ENCODE results near the gene IGF2.
A peak's percentile ranks its signal among the peaks of the same experiment; 100 is the strongest.

Gene IGF2

DNA sequence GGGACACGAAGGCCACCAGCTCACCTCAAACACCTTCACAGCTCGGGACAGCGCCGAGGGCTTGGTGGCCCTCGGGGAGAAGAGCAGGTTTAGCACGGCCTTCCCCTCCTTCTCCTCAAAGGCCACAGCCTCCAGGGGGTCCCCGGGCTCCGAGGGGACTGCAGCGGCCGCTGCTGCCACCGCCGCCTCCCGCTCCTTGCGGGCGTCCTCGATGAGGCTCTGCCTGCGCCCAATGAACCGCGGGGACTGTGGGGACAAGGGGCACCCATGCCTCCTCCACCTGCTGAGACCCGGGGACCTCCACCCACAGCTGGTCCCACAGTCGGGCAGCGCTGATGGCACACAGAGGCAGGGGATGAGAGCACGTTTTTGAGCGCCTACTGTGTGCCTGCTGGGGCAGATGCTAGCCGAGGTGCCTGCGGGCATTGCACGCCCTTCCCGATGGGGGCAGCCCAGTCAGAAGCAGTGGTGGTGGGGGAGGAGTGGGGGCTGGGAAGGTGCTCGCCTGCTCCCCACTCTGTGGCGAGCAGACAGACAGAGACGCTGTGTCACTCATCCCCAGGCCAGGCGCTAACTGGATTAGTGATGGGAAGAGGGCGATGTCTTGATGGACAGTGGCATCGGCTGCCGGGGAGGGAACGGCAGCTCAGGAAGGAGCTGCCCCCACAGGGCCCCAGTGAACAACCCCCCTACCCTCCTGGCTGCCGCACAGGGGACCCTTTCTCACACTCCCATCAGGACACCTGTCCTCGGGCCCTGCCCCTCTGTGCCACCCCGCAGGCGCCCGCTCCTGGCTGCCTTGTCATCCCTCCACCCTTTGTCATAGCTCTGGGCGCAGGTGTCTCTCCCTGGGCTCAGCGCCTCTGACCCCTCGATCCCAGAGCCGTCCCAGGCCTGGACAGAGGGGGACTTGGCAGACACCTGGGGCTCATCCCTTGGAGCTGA, 30.7 kb upstream of the IGF2 start:
- DNase-seq = no peak

DNA sequence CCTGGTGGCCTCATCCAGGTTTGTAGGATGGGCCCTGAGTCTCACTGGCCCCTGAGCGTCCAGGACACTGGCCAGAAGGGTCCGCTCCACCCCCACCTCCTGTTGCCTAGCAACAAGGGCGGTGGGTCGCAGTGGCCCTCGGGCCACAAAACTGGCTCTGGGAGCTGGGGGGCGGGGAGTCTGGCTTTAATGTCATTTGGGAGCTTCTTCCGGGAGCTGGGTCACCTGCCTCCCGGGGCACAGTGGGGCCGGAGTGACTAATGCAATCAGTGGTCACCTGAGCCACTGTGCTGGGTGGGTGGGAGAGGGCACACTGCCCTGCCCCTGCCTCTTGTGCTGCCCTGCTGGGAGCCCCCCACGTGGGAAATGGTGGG, 29.8 kb upstream of the IGF2 start:
- no peak for DNase-seq

DNA sequence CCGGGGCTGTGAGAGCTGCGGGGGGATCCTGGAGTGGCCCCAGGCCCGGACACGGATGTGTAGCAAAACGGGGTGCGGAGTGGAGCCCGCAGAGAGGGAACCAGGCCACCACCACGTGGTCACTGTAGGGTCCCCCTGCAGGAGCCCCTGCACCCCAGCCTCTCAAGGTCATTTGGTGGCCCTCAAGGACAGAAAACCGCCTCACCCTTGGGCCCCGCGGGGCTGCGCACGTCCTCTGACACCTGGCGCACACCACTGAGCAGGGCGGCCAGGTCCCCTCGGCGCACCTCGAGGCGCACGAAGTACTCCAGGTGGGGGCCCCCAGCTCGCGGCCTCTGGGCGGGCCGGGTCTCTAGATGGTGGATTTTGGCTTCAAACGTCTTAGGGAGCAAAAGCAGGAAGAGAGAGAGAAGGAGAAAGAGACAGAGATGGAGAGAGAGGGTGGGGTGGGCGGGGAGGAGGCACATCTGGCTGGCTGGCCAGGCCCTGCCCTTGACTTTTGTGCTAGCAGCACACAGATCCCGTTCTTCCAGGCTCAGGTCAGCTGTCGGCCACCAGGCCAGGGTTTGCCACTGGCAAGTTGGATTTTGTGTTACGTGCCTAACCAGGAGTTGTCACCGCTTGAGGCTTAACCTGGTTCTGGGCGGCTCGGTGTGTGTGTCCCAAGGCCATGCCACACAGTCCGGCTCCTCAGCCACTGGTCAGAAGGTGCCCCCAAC, 29.3 kb upstream of the IGF2 start:
- no peak for DNase-seq

DNA sequence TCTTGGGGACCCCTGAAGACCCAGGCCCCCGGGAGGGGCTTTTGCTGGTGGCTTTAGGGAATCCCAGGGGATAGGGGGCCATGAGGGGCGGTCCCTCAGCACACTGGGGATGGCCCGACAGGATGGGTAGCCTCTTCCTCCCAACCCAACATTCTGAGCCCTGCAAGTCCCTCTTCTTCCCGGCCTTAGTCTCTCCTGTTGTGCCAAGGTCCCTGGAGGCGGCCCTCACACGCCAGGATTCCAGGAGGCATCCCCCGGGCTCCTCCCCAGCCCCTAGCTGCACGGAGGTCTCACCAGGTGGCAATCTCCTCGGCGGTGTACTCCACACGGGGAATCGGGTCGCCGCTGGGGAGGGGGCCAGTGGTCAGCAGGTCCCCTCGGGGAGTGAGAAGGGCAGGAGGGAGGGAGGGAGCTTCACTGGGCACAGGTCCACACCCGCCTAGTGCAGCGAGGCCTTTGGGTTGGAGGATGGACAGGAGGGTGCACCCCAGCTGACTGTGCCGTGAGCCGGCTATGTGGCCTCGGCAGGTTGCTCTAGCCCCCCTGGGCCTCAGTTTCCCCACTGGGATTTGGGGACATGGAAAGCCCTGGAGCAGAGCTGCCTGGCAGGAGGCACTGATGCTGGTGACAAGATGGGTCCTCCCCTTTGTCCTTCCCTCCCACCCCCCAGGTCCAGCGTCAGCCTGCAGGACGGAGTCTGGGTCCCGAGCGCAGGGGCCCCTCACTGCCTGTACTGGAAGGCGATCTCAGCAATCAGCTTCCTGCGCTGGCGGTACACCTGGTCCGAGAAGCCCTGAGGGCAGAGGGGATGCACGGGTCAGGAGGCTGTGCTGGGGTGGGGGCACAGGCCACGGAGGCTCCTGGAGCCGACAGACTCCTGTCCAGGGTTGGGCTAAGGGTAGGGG, 28.2 kb upstream of the IGF2 start:
- no peak for DNase-seq

DNA sequence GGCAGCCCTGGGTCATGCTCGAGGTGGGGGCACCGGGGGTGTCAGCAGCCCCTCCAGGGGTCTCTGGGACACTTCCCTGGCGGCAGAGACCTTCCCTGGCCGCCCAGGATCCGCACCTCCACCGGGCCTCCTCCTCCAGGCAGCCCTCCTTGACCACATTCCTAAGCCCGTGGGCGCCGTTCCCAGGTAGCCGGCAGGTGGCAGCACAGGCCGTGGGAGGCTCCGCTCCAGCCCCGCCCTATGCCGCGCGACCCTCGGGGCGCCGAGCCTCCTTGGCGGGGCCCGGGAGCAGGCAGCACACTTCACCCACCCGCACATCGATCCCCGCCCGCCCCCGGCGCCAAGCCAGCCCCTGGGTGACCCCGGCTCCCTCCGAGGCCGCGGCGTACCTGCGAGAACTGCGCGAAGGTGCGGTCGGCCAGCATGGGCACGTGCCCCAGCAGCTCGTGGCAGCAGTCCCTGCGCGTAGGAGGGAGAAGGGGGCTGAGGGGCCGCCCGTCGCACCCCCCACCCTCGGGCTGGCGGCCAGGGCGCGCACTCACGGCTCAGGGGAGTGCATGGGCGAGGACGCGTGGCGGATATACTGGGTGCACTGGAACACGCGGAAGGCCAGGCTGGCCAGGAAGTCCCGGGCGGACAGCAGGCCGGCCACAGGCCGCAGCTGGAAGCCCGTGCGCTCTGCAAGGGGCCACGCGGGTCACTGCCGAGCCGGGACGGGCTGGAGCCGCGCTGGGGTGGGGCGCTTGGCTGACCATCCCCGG, 27.1 kb upstream of the IGF2 start:
- DNase-seq = peak in 1 of 2 experiments; percentile 80

DNA sequence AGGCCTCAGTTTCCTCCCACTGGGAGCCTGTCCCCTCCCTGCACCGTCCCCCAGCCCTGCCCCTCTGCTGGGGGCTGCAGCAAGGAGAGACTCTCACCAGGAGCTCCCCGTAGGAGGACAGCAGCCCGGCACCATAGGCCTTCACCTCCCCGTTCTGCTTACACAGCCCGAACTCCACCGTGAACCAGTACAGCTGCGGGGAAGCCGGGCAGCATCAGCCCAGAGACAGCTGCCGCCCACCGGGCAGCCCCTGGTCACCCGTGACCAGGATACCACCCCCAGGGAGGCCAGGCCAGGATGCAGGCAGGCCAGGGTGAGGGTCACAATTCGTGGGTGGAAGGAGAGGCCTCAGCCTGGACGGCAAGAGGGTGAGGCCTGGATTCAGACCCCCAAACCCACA, 26.4 kb upstream of the IGF2 start:
- DNase-seq = no peak

DNA sequence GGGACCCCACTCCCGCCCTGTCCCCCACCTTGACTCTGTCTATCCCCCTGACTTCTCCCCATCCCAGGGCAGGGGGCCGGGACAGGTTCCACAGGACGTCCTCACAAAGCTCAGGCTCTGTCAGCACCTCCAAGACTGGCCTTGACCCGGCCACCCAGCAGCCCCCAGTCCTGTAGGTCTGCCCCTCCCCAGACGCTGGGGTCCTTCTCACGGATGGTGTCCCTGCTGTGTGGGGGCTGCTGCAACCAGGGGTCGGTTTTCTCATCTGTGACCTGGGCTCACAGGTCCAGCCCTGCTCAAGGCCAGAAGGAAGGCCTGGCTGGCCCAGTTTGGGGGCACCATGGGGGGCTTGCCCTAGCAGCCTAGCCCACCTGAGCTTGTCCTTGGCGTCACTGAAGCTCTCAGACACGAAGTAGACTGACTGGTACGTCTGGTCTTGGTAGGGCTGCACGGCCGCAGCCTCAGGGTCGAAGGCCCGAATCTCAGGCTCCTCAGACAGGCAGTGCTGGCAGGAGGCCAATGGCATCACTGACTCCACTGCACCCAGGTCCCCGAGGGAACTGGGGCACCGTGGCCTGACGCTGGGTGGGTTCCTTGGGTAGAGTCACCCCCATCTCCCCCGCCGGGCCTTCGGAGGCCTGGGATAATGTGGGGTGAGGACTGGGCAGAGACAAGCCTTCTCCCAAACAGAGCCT, 25.8 kb upstream of the IGF2 start:
- no peak for DNase-seq

DNA sequence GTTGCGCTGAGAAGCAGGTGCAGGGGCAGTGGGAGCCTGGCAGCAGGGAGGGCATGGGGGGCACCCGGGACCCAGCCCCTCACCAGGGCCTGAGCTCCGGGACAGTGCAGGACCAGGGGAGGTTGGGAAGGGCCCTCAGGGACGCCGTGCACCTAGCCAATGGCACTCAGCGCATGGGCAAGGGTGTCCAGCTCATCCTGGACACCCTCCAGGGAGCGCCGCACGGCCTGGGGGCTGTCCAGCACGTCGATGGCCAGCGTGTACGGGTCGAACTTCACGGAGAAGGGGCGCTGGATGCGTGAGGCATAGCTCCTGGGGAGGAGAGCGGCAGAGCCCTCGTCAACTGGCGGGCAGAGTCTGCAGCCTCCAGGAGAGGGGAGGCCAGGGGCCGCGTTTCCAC, 24.9 kb upstream of the IGF2 start:
- DNase-seq = no peak

DNA sequence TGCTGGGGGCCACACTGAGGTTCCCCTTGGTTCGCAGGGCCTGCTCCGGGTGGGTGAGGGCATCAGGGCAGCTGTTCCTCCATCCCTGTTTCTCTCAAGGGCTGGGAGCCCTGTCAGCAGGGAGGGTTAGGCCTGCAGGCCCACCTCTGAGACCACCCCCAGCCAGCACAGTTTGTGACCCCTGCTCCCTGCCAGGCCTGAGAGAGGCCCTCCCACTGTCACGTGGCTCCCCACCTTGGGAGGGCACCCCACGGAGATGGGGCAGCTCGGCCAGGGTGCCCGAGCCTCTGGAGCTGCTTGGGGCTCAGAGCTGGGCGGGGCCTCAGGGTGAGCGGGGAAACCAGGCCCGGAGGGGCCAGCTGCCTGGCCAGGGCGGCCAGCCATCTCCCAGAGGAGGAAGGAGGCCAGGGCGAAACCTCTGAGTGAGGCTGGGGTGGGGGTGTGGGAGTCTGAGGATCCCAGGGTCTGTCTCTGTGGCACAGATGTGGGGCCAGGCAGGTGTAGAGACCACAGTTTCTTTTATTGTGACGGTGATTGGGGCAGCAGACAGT, 24.3 kb upstream of the IGF2 start:
- DNase-seq = no peak

DNA sequence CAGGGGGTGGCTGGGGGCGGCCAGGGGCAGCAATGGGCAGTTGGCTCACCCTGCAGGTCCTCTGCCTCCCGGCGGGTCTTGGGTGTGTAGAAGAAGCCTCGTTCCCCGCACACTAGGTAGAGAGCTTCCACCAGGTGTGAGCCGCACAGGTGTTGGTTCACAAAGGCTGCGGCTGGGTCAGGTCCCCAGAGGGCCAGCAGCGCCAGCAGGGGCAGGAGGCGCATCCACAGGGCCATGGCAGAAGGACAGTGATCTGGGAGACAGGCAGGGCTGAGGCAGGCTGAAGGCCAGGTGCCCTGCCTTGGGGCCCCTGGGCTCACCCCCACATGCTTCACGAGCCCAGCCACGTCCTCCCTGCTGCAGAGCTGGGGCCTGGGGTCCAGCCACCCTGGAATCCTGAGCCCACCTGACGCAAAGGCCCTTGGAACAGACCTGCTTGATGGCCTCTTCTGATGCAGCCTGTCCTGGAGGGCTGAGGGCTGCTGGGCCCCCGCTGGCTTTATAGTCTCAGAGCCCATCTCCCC, 21.6 kb upstream of the IGF2 start, which contains the start of gene INS:
Gene INS (minus strand): TSS at position 474 of the 524 bp plus-strand sequence. CDS start 238 bp downstream, at position 236.
- DNase-seq = peak in 1 of 2 experiments; percentile 67

DNA sequence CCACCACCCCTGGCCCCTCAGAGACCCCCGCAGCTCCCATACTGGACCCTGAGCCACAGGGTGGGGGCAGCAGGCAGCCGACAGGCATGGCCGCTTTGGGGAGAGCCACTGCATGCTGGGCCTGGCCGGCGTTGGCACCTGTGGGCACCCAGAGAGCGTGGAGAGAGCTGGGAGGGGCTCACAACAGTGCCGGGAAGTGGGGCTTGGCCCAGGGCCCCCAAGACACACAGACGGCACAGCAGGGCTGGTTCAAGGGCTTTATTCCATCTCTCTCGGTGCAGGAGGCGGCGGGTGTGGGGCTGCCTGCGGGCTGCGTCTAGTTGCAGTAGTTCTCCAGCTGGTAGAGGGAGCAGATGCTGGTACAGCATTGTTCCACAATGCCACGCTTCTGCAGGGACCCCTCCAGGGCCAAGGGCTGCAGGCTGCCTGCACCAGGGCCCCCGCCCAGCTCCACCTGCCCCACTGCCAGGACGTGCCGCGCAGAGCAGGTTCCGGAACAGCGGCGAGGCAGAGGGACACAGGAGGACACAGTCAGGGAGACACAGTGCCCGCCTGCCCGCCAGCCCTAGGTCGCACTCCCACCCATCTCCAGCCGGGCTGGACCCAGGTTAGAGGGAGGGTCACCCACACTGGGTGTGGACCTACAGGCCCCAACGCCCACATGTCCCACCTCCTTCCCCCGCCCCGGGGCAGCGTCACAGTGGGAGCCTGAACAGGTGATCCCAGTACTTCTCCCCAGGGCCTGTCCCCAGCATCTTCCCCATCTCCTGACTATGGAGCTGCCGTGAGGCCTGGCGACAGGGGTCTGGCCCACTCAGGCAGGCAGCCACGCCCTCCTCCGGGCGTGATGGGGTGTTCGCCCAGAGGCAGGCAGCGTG, 20.6 kb upstream of the IGF2 start:
- no peak for DNase-seq

DNA sequence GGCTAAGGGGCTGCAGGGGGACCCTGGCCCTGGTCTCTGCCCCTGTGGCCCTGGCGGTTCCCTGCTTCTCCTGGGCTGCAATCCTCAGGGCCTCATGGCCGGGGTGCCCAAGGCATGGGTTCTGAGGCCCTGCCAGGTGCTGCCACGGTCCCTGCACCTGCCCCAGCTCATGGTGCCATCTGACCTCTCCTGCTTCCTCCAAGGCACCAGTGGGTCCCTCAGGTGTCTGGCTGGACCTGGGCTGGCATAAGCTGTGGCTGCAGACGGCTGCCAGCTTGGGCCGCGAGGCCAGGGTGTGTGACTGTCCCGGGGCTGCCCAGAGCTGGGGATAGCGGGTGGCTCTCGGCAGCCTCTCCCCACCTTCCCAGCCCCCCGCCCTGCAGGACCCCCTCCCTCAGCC, 19.8 kb upstream of the IGF2 start:
- no peak for DNase-seq

DNA sequence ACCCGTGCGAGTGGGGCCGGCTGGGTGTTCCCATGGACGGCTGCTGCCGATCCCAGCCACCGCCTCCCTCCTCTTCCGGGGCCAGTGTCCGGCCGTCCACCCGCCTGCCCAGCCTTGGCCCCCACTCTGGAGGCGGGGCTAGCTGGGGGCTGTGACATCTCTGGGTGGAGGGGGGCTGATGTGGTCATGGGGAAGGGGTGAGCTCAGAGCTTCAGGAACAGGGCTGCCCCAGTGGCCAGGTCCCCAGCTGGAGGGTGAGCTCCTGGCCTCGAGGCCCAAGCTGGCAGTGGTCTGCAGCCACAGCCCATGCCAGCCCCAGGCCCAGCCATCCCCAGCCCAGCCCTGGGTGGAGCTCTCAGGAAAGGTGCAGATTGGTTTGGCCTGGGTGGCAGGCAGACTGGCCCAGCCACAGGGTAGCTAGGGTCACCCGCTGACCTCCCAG, 19.1 kb upstream of the IGF2 start:
- DNase-seq = no peak

DNA sequence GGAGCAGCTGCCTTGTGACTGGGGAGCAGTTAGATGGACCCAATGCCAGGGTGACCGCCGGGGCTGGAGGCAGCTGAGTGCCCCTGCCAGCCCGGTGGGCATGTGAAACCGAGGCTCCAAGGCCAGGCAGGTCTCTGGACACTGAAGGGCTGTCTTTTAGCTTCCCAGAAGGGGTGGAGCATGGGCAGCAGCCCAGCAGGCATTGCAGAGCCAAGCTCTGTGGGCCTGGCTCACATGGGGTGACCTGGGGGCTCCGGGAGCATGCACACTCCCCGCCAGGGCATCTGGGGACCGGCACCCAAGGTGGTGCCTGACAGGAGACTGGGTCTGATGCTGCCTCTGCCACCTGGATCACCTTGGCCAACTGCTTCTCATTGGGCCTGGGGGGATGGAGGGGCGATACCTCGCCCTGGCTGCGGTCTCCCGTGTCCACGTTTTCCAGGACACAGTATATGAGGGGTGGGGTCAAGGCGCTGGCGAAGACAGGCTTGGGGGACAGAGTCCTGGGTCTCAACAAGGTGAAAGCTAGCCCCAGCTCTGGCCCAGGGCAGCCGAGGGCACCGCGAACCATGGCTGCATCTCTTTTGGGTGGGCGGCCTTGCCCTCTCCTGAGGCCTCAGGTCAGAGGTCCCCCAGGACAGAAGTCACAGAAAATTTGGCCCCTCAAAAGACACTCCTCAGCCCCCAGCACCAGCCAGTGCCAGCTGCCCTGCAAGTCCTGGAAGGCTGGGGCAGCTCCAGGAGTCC, 18.3 kb upstream of the IGF2 start:
- no peak for DNase-seq

DNA sequence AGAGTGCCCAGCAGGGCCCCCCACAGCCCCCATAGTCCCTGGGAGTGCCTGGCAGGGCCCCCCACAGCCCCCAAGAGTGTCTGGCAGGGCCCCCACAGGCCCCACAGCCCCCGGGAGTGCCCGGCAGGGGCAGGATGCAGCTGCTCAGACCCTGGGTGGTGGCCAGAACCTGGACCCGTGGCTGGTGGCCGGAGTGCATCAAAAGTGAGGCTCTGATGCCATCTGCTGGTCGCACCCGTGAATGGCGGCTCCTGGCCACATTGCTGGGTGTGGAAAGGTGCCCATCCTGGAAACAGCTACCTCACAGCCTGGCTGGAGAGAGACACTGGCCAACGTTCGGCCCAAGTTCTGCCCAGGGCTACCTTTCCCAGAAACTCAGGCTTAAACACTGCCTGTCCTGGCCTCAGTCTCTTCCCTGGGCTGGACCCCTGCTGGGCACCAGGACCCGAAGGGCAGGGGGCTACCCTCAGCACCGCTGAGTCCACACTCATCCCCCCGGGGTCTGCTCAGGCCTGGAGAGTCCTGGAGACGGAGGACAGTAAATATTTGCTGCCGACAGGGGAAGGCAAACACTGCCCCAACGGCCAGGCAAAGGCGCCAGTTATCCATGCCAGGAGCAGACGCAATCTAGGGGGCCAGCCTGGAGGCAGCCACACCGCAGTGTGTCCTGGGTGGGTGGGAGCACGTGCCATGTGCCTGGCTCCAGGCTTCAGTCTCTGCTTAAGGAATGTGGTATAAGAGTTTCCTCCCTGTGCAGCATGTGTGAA, 17.4 kb upstream of the IGF2 start:
- peak in 1 of 2 experiments; percentile 81 for DNase-seq

DNA sequence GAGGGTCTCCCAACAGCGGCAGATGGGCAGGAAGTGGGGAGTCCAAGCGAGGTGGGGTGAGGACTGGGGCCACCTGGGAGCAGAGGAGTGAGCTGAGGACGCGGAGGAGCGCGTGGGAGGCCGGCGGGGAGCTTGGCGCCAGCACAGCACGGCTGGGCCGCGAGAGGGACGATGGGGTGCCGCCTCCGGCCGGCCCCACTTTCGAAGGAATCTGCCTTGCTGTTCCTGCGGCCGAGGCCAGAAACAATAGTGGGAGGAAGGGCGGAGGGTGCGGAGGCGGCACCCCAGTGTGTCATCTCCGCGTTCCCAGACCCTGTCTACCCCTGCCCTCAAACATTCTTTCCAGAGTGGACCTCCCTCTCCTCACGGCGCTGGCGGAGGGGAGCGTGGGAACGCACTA, 16.3 kb upstream of the IGF2 start:
- no peak for DNase-seq

DNA sequence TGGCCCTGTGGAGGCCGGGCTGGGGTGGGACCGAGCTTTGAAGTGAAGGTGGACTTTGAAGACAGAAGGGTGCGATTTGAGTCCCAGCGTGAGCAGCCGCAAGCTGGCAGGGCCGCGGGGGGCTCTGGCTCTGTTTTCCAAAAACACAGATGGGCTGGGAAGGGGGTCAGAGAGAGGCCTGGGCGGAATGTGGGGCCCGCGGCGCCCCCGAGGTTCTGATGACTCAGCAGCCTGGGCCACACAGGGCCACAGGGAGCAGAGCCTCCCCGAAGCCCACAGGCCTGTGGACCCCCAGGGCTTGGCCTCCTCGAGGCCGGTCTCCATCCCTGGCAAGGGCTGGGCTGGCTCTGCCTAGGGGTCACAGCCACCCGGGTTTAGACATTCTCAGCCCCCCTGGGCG, 15.7 kb upstream of the IGF2 start:
- no peak for DNase-seq

DNA sequence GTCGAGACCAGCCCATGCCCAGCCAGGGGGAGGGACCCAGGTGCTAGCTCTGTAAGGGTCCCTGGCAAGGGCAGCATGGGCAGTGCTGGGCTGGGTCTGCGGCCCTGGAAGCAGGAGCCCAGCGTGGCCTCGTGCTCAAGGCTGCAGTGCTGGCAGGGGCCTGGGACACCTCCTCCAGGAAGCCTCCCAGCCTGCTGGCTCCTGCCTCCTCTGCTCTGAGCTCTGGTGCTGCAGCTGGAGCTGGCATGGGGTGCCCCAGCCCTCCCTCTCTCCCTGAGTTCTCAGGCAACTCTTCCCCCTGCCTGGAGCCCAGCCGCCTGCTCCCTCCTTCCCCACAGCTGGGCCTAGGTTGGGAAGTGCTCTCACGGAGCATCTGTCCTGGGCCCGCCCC, 15.0 kb upstream of the IGF2 start:
- DNase-seq = no peak

Measured in NCI-H526 (cell line).